GM06990 (cell line): ENCODE data around the gene ALG8.

Source experiments
- DNase-seq: peaks from one replicate; pipeline ENCODE4 v3.0.0-alpha.2; 2011; ENCODE audit not compliant: insufficient read length; ENCODE audit errors: extremely low read depth
- H3K27me3 ChIP-seq: replicated peaks from 2 replicates; pipeline ENCODE4 v1.6.0; 2011; ENCODE audit warnings: low read length; ENCODE audit not compliant: control insufficient read depth, insufficient read depth
- H3K36me3 ChIP-seq: 2 replicates; pipeline ENCODE4 v1.5.1; 2011; ENCODE audit warnings: low read length; ENCODE audit not compliant: control insufficient read depth, insufficient read depth
- H3K4me3 ChIP-seq: replicated peaks from 2 replicates; pipeline ENCODE4 v1.5.1; 2011; ENCODE audit warnings: low read depth, mild to moderate bottlenecking, control low read depth, low read length
- CTCF ChIP-seq: IDR thresholded peaks from 2 replicates; pipeline ENCODE4 v1.5.1; 2011; ENCODE audit warnings: low read length, control low read depth, mild to moderate bottlenecking, inconsistent platforms; ENCODE audit not compliant: insufficient read depth, poor library complexity, severe bottlenecking

Gene ALG8

GRCh38 chr11:78139422-78140391 lies at the start of gene ALG8:
ALG8 (minus strand) TSS chr11:78139626; CDS start chr11:78139588, 38 bp downstream.
- TF ChIP-seq CTCF, result no peak

GRCh38 chr11:78188286-78189173 lies 49.1 kb upstream of the ALG8 start, which contains the start of the genes KCTD21 and USP35:
KCTD21 (minus strand) TSS chr11:78188626; CDS start chr11:78174554, 14,072 bp downstream.
USP35 (plus strand) TSS chr11:78188919; CDS start chr11:78196246, 7,327 bp downstream.
- DNase-seq, result peak; percentile 96
- no peaks in the 10 kb centered on the region for H3K27me3 ChIP-seq
- H3K36me3 ChIP-seq, result no peaks in the 10 kb centered on the region
- peak within 1 kb of the TSS; percentile 92 for H3K4me3 ChIP-seq
- TF ChIP-seq CTCF, result no peak

More at GRCh38 chr11:78139422-78140391, at the start of gene ALG8:
- no peaks in the 10 kb centered on the region for H3K27me3 ChIP-seq
- DNase-seq, result peak; percentile 98
- peak within 1 kb of the TSS; percentile 89 for H3K4me3 ChIP-seq
- peaks cover 2% of the 10 kb centered on the region for H3K36me3 ChIP-seq

DNA sequence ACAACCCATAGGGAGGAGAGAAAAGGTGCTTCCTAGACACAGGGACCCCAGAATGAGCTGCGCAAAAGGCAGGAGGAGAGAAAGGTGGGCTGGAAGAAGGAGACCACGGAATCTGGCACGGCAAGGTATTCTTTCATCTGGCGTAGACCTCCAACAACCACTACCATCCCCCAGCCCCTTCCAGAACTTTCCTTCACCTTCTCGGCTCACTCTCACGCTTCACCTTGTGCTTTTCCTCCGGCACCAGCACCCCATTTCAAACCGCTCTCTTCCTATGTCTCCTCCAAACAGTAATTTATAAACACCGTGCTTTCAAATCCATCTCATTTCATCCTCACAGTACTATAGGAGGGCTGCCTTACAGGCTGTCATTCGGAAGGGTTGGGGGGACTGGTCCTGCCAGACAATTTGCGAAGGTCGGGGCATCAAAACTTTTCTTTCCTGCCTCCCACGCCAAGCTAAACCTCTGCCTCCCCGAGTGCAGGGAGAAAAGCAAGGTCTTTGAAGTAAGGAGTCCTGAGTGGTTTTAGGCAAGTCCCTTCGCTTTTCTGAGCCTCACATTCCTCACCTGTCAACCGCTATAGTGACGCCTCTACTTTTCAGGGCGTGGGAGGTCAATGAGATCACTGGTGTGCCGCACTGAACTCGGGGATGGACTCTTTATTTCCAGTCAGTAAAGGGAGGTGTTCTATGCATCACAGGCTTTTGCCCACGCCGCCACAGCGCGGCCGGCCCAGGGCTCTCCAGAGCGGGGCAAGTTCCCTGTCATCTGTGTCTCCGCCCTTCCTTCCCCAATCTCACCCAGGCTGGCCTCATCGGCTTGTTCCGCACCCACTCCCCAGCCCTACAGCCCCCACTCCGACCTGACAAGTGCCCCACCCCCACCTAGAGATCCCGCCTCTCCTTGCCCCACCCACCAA lies 48.2 kb upstream of the ALG8 start:
- Histone ChIP-seq H3K27me3 (no peaks in the 10 kb centered on the region), H3K36me3 (no peaks in the 10 kb centered on the region), H3K4me3 (peak overlapping the region; percentile 92)
- no peak for TF ChIP-seq CTCF
- no peak for DNase-seq

DNA sequence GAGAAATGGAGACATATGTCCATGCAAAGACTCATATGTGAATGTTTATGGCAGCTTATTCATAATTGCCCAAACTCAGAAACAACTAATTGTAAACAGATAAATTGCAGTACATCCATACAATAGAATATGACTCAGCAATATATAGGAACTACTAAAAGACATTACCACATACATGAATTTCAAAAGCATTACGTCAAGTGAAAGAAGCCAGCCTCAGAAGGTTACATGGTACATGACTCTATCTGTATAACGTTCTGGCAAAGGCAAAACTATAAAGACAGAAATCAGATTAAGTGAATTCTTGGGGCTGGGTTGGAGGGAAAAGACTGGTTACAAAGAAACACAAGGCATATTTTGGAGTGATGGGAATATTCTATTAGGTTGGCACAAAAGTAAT lies 41.8 kb upstream of the ALG8 start:
- DNase-seq, result no peak
- Histone ChIP-seq H3K27me3 (no peaks in the 10 kb centered on the region), H3K36me3 (no peaks in the 10 kb centered on the region), H3K4me3 (no peak overlapping the region)
- no peak for TF ChIP-seq CTCF

- H3K36me3 ChIP-seq, result no peaks in the 10 kb centered on the region
Observed at GRCh38 chr11:78180751-78181150, 41.3 kb upstream of the ALG8 start.

More at GRCh38 chr11:78180751-78181150, 41.3 kb upstream of the ALG8 start:
- TF ChIP-seq CTCF, result no peak
- Histone ChIP-seq H3K27me3 (no peaks in the 10 kb centered on the region), H3K4me3 (no peak overlapping the region)
- no peak for DNase-seq
